ENCODE results near the gene ORAI3.

The ORAI3 gene

DNA sequence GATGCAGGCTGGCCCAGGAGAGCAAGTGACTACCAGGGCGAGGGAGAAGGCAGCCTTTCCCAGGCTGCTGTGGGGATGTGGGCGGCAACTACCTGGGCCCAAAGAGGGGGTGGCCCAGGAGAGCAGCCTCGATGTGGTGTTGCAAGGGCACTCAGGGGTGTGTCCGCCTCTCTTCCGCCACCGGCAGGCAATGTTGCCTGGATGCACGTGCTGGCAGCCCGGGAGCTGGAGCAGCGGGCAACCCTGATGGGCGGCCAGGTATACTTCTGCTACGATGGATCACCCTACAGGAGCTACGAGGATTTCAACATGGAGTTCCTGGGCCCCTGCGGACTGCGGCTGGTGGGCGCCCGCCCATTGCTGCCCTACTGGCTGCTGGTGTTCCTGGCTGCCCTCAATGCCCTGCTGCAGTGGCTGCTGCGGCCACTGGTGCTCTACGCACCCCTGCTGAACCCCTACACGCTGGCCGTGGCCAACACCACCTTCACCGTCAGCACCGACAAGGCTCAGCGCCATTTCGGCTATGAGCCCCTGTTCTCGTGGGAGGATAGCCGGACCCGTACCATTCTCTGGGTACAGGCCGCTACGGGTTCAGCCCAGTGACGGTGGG, 38.8 kb downstream of the ORAI3 start:
- no peak for DNase-seq (ENCODE audit: low read depth in 1 of 2, low spot score in 1 of 2)

DNA sequence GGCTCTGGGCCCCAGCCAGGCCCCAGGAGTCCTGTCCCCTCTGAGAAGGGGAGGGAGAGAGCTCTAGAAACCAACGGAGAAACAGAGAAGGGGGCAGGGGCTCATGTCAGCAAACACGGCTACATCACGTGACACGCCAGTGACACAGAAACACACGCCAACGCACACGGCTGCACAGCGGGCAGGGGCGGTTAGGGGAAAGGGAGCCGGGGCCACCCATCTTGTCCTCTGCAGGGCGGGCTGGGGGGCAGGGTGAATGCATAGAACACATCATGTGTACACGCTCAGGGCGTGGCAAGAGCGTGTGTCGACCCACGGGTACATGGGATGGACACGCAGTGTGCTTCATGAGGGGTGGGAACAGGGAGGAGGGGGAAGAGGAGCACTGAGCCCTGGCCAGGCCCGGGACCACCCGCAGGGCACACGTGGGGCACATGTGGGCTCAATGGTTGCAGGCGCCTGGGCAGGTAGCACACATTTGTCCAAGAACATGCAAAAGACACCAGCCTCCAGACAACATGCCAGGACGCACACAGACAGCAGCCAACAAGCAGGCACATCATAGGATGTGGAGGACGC, 40.7 kb downstream of the ORAI3 start:
- DNase-seq (ENCODE audit: low read depth in 1 of 2, low spot score in 1 of 2), result no peak

DNA sequence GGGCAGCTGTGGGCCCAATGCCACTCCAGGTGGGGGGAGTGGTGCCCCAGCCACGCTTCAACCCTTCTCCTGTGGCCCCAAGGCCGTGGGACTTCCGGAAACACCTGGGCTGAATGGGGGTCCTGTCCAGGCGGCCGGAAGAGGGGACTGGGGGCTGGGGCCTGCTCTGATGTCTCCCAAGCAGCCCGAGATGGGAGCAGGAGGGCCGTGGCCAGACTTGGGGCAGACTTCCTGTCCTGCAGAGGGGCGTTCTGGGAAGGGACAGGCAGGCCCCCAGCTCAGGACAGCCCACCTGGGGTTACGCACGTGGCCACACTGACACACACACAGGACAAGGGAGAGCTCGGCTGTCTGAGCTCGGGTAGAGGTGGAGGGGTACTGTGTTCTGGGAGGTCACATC, 41.2 kb downstream of the ORAI3 start:
- DNase-seq (ENCODE audit: low read depth in 1 of 2, low spot score in 1 of 2), result no peak

DNA sequence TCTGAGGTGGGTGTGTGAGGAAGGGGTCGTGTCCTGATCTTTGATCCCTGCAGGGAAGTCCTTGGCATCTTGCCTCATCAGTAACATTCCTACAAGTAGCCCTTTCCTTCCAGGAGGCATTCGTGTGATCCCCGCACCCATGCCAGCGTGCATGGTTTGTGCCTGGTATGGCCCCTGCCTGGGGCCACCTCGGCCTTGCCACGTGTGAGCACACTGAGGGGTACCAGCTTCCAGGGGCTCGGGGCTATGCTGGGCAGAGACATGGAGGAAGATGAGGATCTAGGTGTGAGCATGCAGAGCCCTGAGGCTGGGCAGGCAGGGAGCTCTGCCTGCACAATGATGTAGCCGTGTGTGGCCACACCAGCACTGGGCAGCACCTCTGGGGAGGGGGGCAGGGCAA, 42.2 kb downstream of the ORAI3 start:
- DNase-seq (ENCODE audit: low read depth in 1 of 2, low spot score in 1 of 2), result no peak

DNA sequence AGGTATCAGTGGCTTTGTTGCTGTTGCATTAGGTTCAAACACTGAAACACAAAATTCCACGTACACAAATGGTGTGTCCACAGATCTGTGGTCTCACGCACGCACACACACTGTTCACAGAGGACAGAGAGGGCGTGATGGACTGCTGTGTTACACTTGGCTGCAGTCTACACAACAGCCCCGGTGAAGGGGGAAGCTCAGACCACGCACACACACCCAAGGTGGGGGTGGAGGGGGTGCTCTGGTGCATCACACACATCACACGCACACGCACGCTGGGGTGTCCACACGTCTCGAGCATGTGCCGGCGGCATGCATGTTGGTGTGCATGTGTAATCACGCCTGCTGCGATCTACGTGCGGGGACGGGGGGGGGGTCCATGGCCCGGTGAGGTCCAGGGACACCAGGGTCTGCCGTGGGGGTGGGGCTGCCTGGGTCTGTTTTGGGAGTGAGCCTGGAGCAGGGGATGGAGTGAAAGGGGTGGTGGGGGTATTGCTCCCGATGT, 43.5 kb downstream of the ORAI3 start:
- DNase-seq (ENCODE audit: low read depth in 1 of 2, low spot score in 1 of 2), result no peak

DNA sequence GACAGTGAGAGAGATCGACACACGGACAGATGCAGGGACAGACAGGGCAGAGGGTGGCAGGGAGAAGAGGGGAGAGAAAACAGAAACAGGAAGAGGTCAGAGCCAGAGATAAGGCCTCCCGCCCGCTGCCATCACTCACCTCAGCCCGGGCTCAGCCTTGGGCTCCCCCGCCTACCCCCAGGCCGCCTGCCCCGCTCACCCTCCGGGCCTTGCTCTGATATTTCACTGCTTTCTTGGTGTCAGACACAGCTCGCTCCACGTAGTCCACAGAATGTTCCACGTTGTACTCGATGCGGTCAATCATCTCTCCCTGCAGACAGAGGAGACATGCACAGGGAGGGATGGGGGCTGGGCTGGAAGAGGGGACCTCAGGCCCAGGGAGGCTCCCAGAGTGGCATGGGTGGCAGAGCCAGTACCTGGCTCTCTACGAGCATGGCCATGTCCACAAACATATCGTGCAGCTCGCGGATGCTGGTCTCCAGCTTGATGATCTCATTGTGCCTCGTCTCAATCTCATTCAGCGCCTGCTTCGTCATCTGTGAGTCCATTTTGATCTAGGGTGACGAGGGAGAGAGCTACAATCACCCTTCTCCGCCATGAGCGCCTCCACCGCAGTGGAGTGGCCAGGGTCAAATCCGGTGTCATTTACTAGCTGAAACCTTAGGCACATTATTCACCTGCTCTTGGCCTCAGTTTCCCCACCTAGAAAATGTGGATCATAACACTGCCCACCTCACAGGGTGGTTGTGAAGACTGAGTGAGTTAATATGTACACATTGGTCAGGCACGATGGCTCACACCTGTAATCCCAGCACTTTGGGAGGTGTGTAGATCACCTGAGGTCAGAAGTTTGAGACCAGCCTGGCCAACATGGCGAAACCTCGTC, 44.3 kb downstream of the ORAI3 start:
- no peak for DNase-seq (ENCODE audit: low read depth in 1 of 2, low spot score in 1 of 2)

DNA sequence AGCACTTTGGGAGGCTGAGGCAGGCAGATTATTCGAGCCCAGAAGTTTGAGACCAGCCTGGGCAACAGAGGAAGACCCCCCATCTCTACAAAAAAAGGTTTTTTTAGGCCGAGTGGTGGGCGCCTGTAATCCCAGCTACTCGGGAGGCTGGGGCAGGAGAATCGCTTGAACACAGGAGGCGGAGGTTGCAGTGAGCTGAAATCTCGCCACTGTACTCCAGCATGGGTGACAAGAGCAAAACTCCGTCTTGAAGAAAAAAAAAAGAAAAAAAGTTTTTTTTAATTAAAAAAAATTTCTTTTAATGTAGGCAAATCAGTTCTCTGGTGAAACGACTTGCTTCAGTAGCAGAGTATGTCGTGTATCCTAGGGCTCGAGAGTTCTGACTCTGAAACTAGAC, 47.1 kb downstream of the ORAI3 start:
- DNase-seq (ENCODE audit: low read depth in 1 of 2, low spot score in 1 of 2), result no peak

DNA sequence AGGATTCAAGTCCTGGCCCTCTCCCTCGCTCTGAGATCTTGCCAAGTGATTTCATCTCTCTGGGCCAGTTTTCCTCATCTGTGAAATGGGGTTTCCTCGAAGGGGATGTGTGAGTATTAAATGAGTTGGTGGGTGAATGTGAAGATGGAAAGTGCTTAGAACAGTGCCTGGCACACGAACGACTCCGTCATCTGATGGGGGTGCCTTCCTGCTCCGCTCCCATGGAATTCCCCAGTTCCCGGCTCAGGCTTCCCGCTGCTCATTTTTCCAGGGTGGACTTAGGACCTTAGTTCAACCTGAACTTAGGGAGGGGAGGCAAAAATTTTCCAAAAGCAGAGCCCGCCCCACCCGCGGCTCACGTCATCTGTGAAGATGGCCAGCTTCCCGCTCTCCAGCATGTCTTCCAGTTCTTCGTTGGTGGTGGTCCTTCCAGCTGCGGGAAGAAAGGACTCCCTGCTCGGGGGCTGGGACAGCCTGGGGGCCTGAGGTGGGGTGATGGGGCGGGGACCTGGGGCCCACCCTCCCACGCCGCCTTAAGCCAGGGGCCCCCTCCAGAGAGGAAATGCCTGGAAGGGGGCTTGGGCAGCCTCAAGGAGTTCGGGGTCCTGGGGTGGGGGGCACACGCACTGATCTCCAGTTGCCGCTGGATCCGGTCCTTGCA, 47.6 kb downstream of the ORAI3 start:
- no peak for DNase-seq (ENCODE audit: low read depth in 1 of 2, low spot score in 1 of 2)

DNA sequence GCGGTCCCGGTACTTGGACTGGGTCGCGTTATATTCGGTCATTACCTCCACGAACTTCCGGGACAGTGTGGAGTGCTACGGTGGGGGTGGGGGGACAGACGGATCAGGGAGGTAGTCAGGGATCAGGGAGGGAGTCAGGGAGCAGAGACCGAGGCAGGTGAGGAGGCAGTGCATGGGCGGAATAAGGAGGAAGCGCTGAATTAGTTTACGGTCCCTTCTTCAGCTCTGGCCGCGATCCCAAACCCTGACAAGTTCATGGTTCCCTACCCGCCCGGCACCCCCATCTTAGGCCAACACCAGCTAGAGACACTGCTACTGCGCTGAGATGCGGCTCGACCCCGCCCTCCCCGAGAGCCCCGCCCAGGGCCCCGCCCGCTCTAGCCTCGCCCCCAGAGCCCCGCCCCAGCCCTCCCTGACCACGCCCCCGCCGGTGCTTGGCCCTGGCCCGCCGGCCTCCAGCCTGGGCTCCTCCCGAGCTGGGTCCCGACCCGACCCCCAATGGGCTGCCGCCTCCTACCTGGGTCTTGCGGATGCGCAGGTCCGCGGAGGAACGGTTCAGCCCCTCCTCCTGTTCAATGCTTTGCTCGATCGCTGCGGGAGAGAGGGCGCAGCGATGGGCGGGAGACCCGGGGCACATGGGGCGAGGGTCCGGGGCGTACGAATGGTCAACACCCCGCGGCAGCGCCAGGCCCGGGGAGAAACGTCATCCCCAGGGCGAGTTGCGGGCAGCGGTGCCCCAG, 48.3 kb downstream of the ORAI3 start:
- DNase-seq (ENCODE audit: low read depth in 1 of 2, low spot score in 1 of 2), result peak; percentile 72 to 73

DNA sequence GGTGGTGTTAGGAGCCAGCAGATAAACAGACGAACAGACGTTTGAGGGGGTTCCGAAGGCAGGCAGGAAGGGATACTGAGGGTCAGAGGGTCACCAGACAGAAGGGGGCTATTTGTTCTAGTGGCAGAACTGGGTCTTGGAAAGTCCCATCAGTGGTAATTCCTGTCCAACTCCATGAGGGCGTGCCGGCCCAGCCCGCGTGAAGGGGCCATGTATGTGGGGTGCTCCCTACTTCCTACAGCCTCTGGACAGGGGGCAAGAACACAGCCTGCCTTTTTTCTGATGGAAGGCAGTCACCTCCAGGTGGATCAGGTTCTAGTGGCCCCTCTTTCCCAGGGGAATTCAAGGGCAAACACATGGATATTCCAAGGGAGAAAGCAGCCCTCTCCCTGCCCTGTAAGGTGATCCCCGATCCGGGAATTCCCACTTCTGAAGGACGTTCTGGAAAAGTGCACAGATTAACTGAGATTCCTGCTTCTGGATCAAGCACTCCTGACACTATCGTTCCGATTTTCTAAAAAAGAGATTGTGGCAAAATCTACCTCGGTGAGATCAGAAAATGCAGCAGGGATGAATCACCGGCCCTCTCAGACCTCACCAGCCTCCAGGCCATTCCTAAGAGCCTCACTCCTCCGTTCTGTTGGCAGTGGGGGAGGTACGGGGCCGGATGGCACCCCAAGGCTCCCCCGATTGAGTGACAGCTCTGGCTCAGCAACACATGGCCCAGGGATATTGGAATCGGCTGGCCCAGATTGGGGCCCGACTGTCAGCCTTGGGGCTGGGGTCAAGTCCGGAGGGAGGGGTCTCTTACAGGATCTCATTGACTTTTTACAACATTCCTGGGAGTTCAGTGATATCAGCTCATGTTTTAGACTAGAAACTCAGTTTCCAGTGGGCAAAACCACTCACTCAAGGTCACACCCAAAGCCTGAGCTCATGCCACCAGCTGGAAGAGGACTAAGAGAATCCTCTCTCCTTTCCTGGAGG, 49.1 kb downstream of the ORAI3 start:
- no peak for DNase-seq (ENCODE audit: low read depth in 1 of 2, low spot score in 1 of 2)

DNA sequence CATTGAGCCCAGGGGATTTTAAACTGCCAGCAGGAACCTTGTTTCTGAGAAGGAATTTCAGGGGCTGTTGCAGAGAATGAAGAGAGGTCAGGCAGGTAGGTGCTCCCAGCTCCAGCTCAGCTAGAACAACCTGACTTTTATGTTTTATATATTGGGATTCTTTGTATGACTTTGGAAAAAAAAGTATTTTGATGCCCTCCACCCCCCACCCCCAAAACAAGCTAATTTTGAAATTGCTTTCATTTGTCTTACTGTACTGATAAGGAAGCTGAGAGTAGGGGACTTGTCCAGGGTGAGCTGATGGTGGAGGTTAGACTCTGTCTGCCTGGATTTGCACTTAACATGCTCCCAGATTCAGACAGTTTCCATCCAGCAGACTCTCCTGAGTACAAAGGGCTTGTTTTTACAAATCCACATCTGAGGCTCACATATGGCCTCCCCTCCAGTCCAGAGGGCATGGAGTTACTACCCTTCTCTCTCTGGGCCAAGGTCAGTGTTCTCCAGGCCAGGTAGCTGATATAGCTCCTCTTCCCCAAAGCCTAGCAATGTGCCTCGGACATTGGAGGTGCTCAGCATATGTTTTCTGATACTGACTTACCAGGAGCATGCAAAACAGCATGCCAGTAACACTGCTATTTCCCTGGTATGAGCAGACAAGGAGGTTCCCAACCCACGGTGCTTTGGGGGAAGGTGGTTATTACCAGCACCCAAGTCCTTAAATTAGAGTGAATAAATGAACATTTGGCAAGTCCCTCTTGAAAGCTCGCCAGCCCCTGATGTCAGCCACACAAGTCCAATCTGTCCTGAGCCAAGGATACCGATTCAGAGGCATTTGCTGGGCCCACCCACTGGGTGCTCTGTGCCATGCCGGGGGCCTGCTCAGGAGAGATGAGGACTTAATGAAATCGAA, 50.2 kb downstream of the ORAI3 start:
- no peak for DNase-seq (ENCODE audit: low read depth in 1 of 2, low spot score in 1 of 2)

DNA sequence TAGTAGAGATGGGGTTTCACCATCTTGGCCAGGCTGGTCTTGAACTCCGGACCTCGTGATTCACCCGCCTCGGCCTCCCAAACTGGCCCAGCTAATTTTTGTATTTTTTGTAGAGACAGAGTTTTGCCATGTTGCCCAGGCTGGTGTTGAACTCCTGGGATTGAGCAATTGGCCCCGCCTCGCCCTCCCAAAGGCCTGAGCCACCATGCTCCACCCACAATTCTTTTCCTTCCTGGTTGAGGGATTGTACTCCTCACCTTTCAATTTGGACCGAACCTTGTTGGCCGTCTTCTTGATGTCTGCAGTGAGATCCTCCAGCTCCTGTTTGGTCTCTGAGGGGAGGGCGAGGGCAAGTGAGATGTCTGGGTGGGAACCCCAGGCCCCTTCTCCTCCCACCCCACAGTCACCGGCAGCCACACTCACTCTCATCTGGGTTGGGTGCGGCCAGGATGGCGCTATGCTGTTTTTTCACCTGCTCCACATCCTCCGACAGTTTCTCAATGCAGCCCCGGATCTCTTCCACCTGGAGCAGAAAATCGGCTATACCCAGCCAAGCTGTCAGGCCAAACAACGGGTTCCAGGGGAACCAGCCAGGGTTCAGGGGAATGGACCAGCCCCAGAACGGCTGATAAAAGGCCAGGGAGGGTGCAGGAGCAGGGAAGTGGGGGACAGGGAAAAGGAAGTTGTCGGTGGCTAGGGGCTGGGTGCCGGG, 52.0 kb downstream of the ORAI3 start:
- no peak for DNase-seq (ENCODE audit: low read depth in 1 of 2, low spot score in 1 of 2)

DNA sequence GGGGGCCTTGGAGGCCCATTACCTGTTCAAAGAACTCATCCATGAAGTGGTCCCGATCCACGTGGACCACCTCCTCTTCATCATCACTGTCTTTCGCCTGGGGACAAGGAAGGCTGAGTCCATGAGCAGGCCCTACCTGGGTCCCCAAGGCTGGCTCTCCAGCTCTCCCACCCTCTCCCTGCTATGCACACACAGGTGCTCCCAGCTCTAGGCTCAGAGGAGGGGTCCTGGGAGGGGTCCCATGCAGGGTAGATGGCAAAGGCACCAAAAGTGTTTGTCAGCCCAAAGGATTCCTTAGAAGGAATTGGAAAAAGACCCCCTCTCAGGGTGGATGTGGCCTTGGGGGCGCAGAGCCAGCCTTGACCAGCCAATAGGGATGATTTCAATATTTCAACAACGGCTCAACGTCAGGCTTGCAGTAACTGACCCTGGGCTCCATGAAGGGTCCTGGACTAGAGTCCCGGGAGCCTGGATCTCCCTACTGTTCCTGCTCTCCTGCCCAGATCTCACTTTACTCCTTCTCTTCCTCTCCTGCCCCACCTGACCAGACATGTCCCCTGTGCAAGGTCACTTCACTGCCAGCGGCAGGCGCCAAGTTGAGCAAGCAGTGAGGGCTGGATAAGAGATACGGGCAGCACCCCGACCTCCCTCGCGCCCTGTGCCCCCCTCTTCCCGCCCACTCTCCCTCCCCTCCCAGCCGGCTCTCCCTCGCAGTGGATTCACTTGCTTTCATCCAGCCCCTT, 52.8 kb downstream of the ORAI3 start:
- no peak for DNase-seq (ENCODE audit: low read depth in 1 of 2, low spot score in 1 of 2)

DNA sequence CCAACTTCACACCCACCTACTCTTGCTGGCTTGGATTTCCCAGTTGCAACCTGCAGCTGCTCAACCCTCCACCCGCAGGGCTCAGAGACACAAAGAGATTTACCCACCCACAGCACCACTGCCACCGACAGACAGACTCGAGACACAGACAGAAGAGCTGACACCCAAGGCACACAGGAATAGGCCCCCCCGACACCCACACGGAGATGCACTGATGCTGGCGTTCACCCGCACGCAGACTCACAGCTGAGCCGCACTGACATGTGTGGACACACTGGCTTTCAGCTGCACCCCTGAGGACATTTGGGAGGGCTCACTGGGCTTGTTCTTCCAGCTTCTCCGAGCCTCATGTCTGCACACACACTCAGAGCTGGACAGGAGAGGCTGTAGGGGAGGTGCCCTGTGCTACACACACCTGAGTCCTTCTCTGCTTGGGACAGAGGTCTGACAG, 53.4 kb downstream of the ORAI3 start:
- no peak for DNase-seq (ENCODE audit: low read depth in 1 of 2, low spot score in 1 of 2)

DNA sequence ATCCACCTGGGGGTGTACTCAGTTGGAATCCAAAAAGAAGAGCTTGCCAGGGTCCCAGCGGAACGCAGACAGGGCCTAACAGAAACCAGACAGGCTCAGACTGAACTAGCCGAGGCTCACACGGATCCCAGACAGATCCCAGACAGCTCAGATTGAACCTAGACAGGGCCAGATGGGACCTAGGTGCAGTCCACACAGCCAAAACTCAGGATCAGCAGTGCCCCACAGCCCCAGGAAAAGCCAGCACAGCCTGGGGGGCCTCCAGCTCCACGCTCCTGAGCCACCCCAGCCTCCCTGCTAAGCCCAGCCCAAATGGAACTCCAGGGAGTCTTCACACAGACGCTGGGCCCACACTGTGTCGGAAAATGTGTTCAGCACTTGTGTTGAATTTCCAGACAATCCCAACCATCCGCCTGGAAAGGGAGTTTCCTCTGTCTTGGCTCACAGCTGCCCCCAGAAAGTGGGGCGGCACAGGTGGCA, 54.0 kb downstream of the ORAI3 start:
- DNase-seq (ENCODE audit: low read depth in 1 of 2, low spot score in 1 of 2), result no peak

DNA sequence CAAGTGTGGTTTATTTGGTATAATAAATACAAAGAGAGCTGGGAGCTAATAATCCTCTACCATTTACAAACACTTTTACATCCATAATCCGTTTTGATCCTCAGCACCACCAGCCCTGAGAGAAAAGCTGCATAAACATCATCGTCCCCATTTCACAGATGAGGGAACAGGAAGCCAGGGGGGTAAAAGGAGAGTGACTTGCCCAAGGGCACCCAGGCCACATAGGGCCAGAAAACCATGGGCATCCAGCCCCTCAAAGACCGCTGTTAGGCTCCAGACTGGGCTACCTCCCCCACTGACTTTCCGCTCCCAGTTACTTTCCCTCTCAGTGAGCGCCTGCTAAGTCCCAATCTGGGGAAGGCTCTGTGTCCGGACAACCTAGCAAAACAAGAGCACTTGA, 54.9 kb downstream of the ORAI3 start:
- no peak for DNase-seq (ENCODE audit: low read depth in 1 of 2, low spot score in 1 of 2)

All from activated CD4-positive, alpha-beta T cell treated with anti-CD3 and anti-CD28 coated beads, Interleukin-2, amount 50 U/mL, for 24 hours (primary cell).